Breast epithelium (tissue), 4 donors: ENCODE results near the gene GUCY1A2. TPM values are rescaled to one million over a fixed set of nuclear protein-coding genes. Genes with fewer than 3 reads are reported as not detected.

Source experiments
- DNase-seq, 2 donors: peaks; one replicate each; pipeline ENCODE4 v3.0.0-alpha.2; 2019; ENCODE audit warnings: low spot score in 2 of 2
- H3K27ac ChIP-seq, 2 donors: fragments of 200-600 bp; sonication (generic) in 1 of 2; one replicate each; pipeline ENCODE4 v1.5.1; 2016 to 2019; ENCODE audit warnings: mild to moderate bottlenecking in 1 of 2
- H3K27me3 ChIP-seq, 2 donors: fragments of 200-600 bp; sonication (generic) in 1 of 2; one replicate each; pipeline versions ENCODE4 v1.5.1 to v1.6.0; 2017 to 2019; ENCODE audit warnings: control low read depth in 1 of 2, mild to moderate bottlenecking in 1 of 2
- H3K36me3 ChIP-seq: fragments of 200-600 bp; one replicate; pipeline ENCODE4 v1.5.1; 2019
- H3K4me1 ChIP-seq, 2 donors: fragments of 200-600 bp; sonication (generic); one replicate each; pipeline ENCODE4 v1.5.1; 2016 to 2019; ENCODE audit warnings: control low read depth in 1 of 2
- H3K4me3 ChIP-seq, 3 donors: fragments of 200-600 bp; sonication (generic); 1 replicate in 2 of 3; 2 replicates in 1 of 3; pipeline ENCODE4 v1.5.1; 2016 to 2019; ENCODE audit warnings: mild to moderate bottlenecking in 3 of 3, moderate library complexity in 2 of 3
- H3K9me3 ChIP-seq, 2 donors: fragments of 200-600 bp; sonication (generic) in 1 of 2; one replicate each; pipeline ENCODE4 v1.5.1; 2016 to 2019; ENCODE audit warnings: control low read depth in 1 of 2
- CTCF ChIP-seq, 3 donors: fragments of 450-650 bp; IDR thresholded peaks; one replicate each; pipeline ENCODE4 v1.5.1; 2016 to 2017; ENCODE audit warnings: antibody characterized with exemption in 3 of 3, mild to moderate bottlenecking in 3 of 3, moderate library complexity in 3 of 3
- POLR2A ChIP-seq: fragments of 450-650 bp; IDR thresholded peaks from one replicate; pipeline ENCODE4 v1.6.1; 2016; ENCODE audit warnings: antibody characterized with exemption, mild to moderate bottlenecking, moderate library complexity
- POLR2AphosphoS5 ChIP-seq, 3 donors: sonication (generic); formaldehyde crosslinking; IDR thresholded peaks; one replicate each; pipeline ENCODE4 v1.6.1; 2017; ENCODE audit warnings: antibody characterized with exemption in 3 of 3
- intact Hi-C: fragments of 100-400 bp; cut with DNase I; formaldehyde crosslinking; loops from one replicate; pipeline ENCODE4 v1.15.1; 2023; ENCODE audit warnings: low total_unique reads
- total RNA-seq, 3 donors: library from RNA; depleted of rRNA; stranded (reverse); fragments of >200 nt; gene quantifications; one replicate each; pipeline ENCODE4 v1.1.0, GENCODE V29; 2016

GUCY1A2 gene
- total RNA-seq, 3 donors from 2014 or later = 3.2 to 5.3 (median 4.9) TPM

GRCh38 chr11:106983261-106983660 lies 35.0 kb downstream of the GUCY1A2 start:
- Histone ChIP-seq H3K4me3 (no peak overlapping the region), H3K9me3 (no peaks in the 10 kb centered on the region), H3K27me3 (no peaks in the 10 kb centered on the region), H3K36me3 (no peaks in the 10 kb centered on the region), H3K4me1 (no peaks in the 10 kb centered on the region), H3K27ac (no peak overlapping the region)
- intact Hi-C loops = no loop called here
- no peak for DNase-seq
- TF ChIP-seq POLR2A = no peak
- no peak for TF ChIP-seq CTCF (IDR thresholded peaks at IDR 0.05)
- TF ChIP-seq POLR2AphosphoS5 (IDR thresholded peaks at IDR 0.05) = no peak

DNA sequence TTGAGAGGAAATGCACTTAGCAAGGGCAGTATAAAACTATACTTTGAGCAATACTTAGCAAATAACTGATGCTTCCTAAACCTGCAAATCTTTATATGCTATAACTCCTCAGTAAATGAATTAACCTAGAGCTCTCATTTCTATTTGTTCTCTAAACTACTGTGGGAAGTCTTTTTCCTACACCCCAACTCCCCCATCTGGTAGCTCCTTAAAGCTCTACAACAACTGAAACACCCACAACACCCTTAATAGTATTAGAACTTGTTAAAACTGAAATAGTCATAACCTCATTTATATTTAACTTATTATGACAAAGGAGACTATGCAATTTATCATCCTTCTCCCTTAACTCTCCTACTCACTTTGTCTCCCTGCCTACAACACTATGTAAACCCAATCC lies 43.4 kb downstream of the GUCY1A2 start:
- no peaks in the 10 kb centered on the region for H3K9me3 ChIP-seq
- H3K4me3 ChIP-seq = no peak overlapping the region
- no peak for DNase-seq
- no peaks in the 10 kb centered on the region for H3K4me1 ChIP-seq
- TF ChIP-seq POLR2AphosphoS5 (IDR thresholded peaks at IDR 0.05) = no peak
- no peak for TF ChIP-seq POLR2A
- TF ChIP-seq CTCF (IDR thresholded peaks at IDR 0.05) = no peak
- intact Hi-C loops = no loop called here
- H3K36me3 ChIP-seq = no peaks in the 10 kb centered on the region
- no peaks in the 10 kb centered on the region for H3K27me3 ChIP-seq
- H3K27ac ChIP-seq = no peak overlapping the region

DNA sequence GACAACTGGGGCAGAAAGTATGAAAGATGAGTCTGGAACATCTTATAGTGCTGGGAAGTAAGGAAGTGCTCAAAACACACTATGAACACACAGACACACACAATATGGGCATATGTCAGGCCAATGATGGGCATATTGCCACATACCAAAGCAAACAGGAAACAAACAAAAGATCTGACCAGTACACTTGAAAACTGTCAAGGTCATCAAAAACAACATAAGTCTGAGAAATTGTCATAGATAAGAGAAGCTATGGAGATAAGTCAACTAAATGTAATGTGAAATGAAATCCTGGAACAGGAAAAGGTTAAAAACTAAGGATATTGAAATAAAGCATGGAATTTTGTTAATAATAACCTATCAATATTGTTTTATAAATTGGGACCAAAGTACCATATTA lies 46.4 kb downstream of the GUCY1A2 start:
- DNase-seq = no peak
- no peak overlapping the region for H3K27ac ChIP-seq
- H3K27me3 ChIP-seq = no peaks in the 10 kb centered on the region
- intact Hi-C loops = no loop called here
- no peaks in the 10 kb centered on the region for H3K4me1 ChIP-seq
- H3K36me3 ChIP-seq = no peaks in the 10 kb centered on the region
- TF ChIP-seq POLR2AphosphoS5 (IDR thresholded peaks at IDR 0.05) = no peak
- no peak for TF ChIP-seq POLR2A
- no peak for TF ChIP-seq CTCF (IDR thresholded peaks at IDR 0.05)
- no peaks in the 10 kb centered on the region for H3K9me3 ChIP-seq
- no peak overlapping the region for H3K4me3 ChIP-seq

DNA sequence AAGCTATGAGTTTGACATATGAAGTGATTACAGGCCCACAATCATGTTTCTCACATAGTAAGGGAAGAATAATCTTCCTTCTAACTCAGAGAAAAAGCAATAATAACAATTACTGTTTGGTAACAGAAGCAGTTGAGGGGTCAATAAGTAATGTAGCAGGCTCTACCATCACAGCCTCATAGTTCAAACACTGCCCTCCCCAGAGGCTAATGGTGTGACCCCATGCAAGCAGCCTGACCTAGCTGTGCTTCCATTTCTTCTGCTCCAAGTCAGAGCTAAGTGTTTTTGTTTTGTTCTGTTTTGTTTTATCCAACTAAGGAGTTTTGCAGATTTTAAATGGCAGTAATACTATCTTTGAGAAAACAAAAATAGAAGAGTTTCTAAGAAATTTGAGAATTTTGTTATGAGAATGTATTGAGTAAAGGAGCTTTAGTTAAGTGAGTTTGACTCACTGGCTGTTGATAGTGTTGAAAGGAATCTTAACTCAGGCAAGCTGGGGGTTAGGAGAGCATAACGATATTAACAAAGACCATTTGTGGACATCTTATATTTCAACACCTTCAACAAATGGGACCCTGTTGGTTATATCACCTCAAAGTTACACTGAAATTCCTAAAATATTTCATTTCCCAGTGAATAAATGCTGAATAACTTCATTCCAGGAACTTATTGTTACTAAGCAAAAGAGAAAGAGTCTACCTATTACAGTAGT lies 48.5 kb downstream of the GUCY1A2 start:
- Histone ChIP-seq H3K27me3 (no peaks in the 10 kb centered on the region), H3K36me3 (no peaks in the 10 kb centered on the region), H3K4me3 (no peak overlapping the region), H3K4me1 (no peaks in the 10 kb centered on the region), H3K9me3 (no peaks in the 10 kb centered on the region), H3K27ac (no peak overlapping the region)
- no peak for DNase-seq
- no peak for TF ChIP-seq POLR2AphosphoS5 (IDR thresholded peaks at IDR 0.05)
- TF ChIP-seq POLR2A = no peak
- no peak for TF ChIP-seq CTCF (IDR thresholded peaks at IDR 0.05)
- intact Hi-C loops = no loop called here

DNA sequence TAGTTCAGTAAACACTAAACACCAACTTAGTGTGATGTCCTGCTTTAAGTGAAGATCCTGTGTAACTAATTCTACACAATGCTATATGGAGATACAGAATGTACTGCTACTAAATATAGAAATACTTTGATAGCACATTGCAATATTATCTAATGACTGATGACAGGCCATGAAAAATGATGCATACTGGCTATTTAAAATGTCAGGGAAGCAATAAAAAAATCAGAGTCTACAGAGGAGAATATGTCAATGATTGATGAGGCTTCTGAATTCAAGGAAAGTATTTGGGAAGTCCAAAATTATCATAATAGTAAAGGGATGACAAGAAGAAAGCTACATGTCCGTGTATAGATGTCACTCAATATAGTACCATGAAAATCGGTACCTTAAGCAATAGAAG lies 55.3 kb downstream of the GUCY1A2 start:
- intact Hi-C loops = no loop called here
- Histone ChIP-seq H3K27me3 (no peaks in the 10 kb centered on the region), H3K27ac (no peak overlapping the region), H3K36me3 (no peaks in the 10 kb centered on the region), H3K4me3 (no peak overlapping the region), H3K4me1 (no peaks in the 10 kb centered on the region), H3K9me3 (no peaks in the 10 kb centered on the region)
- TF ChIP-seq CTCF (IDR thresholded peaks at IDR 0.05) = no peak
- no peak for TF ChIP-seq POLR2A
- TF ChIP-seq POLR2AphosphoS5 (IDR thresholded peaks at IDR 0.05) = no peak
- no peak for DNase-seq
